Tibial nerve (tissue), 4 donors: ENCODE data around the gene PCDH9. TPM values are rescaled to one million over a fixed set of nuclear protein-coding genes. Genes with fewer than 3 reads are reported as not detected.

Experiments used
- DNase-seq, 2 donors: peaks; one replicate each; pipeline ENCODE4 v3.0.0-alpha.2; 2019; ENCODE audit warnings: low spot score in 2 of 2
- H3K27ac ChIP-seq, 4 donors: fragments of 200-600 bp; sonication (generic) in 3 of 4; one replicate each; pipeline ENCODE4 v1.5.1; 2017 to 2019; ENCODE audit warnings: mild to moderate bottlenecking in 1 of 4
- H3K27me3 ChIP-seq, 2 donors: fragments of 200-600 bp; sonication (generic) in 1 of 2; one replicate each; pipeline versions ENCODE4 v1.5.1 to v1.6.0; 2017 to 2019
- H3K36me3 ChIP-seq, 3 donors: fragments of 200-600 bp; sonication (generic); one replicate each; pipeline ENCODE4 v1.5.1; 2018 to 2019
- H3K4me1 ChIP-seq, 4 donors: fragments of 200-600 bp; sonication (generic) in 3 of 4; one replicate each; pipeline ENCODE4 v1.5.1; 2017 to 2019
- H3K4me3 ChIP-seq, 4 donors: fragments of 200-600 bp; sonication (generic) in 3 of 4; one replicate each; pipeline ENCODE4 v1.5.1; 2017 to 2019; ENCODE audit warnings: mild to moderate bottlenecking in 1 of 4, moderate library complexity in 1 of 4
- H3K9me3 ChIP-seq, 4 donors: fragments of 200-600 bp; sonication (generic) in 3 of 4; one replicate each; pipeline ENCODE4 v1.5.1; 2017 to 2019
- CTCF ChIP-seq, 5 experiments: fragments of 200-600 bp in 3 of 5; fragments of 450-650 bp in 2 of 5; sonication (generic) in 3 of 5; IDR thresholded peaks; one replicate each; pipeline ENCODE4 v1.5.1; 2016 to 2019; ENCODE audit warnings: antibody characterized with exemption in 5 of 5, mild to moderate bottlenecking in 3 of 5, moderate library complexity in 2 of 5
- EP300 ChIP-seq, 2 donors: sonication (generic); formaldehyde crosslinking; IDR thresholded peaks; one replicate each; pipeline ENCODE4 v1.6.1; 2017; ENCODE audit warnings: antibody characterized with exemption in 2 of 2, mild to moderate bottlenecking in 1 of 2
- POLR2A ChIP-seq, 2 donors: fragments of 450-650 bp; IDR thresholded peaks; one replicate each; pipeline ENCODE4 v1.6.1; 2017; ENCODE audit warnings: antibody characterized with exemption in 2 of 2, mild to moderate bottlenecking in 2 of 2, moderate library complexity in 2 of 2
- WGBS, 2 donors: methylation state at CpG; one replicate each; pipeline ENCODE4 v1.1.5; 2018; 5-methylcytosine and 5-hydroxymethylcytosine counted together
- total RNA-seq, 4 donors: library from RNA; depleted of rRNA; stranded (reverse); fragments of >200 nt; gene quantifications; one replicate each; pipeline ENCODE4 v1.1.0, GENCODE V29; 2016

Gene PCDH9
- total RNA-seq, 4 donors from 2014 or later = 11.8 to 28.6 (median 14.4) TPM

DNA sequence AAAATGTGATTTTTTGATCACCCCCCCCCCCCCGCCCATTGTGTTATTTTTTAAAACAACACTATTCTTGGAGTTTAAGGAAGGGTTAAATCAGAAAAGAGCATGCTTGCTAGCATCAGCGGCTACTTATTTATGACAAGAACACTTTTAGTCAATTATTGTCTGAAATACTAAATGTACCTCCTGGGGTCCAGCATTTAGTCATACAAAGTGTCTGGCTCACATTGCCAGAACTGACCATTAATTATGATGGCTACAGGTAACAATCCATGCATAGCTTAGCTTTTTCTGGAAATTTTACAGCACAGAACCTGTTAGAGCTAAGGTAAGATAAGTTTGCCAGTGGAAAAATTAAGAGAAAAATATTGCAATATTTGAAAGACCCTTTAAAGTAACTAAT is 90.1 kb downstream of the PCDH9 start:
- TF ChIP-seq CTCF (IDR thresholded peaks at IDR 0.05) (no peak), EP300 (IDR thresholded peaks at IDR 0.05) (no peak), POLR2A (IDR thresholded peaks at IDR 0.05) (no peak)
- WGBS, 2 donors = 76 to 84% methylated on average over 2 of the region's 2 CpGs

DNA sequence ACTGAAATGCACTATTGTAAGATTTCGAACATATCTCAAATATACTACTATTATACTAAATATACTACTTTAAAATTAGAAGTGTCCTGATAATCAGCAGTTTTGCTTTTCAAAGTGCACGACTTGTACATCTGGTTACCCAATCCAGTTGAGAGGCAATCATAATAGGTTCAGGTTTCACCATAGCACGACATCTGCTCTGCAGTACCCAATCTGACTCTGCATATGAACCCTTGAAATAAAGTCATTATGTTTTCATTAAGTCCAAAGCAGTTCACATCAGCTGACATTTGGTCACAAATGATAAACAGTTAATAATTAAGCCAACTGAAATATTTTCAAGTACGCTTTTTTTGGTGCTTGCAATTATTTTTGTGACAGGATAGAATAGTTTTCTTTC is 90.6 kb downstream of the PCDH9 start:
- Histone ChIP-seq H3K27ac (no peak overlapping the region), H3K9me3 (no peaks in the 10 kb centered on the region), H3K4me1 (no peaks in the 10 kb centered on the region), H3K27me3 (no peaks in the 10 kb centered on the region), H3K4me3 (no peak overlapping the region), H3K36me3 (no peaks in the 10 kb centered on the region)
- DNase-seq = no peak
- 76 to 78% methylated on average over 4 of the region's 4 CpGs for WGBS, 2 donors
- TF ChIP-seq CTCF (IDR thresholded peaks at IDR 0.05) (no peak), POLR2A (IDR thresholded peaks at IDR 0.05) (no peak), EP300 (IDR thresholded peaks at IDR 0.05) (no peak)

More for the DNA sequence above, 90.1 kb downstream of the PCDH9 start:
- H3K27ac ChIP-seq = no peak overlapping the region
- no peak overlapping the region for H3K4me3 ChIP-seq
- no peaks in the 10 kb centered on the region for H3K36me3 ChIP-seq
- no peaks in the 10 kb centered on the region for H3K4me1 ChIP-seq
- H3K27me3 ChIP-seq = no peaks in the 10 kb centered on the region
- no peak for DNase-seq
- no peaks in the 10 kb centered on the region for H3K9me3 ChIP-seq

- TF ChIP-seq POLR2A (IDR thresholded peaks at IDR 0.05) = no peak
- no peak for TF ChIP-seq CTCF (IDR thresholded peaks at IDR 0.05)
- no peak for TF ChIP-seq EP300 (IDR thresholded peaks at IDR 0.05)
- Histone ChIP-seq H3K36me3 (no peaks in the 10 kb centered on the region), H3K4me3 (no peak overlapping the region), H3K9me3 (no peaks in the 10 kb centered on the region), H3K4me1 (no peaks in the 10 kb centered on the region), H3K27ac (no peak overlapping the region), H3K27me3 (no peaks in the 10 kb centered on the region)
- 90 to 94% methylated on average over 4 of the region's 4 CpGs for WGBS, 2 donors
- DNase-seq = no peak
These were observed 91.2 kb downstream of the PCDH9 start for GRCh38 chr13:67138970-67139369.

GRCh38 chr13:67137044-67137735 is 92.9 kb downstream of the PCDH9 start:
- Histone ChIP-seq H3K27me3 (no peaks in the 10 kb centered on the region), H3K4me3 (no peak overlapping the region), H3K27ac (no peak overlapping the region), H3K9me3 (no peaks in the 10 kb centered on the region), H3K4me1 (peaks cover 0 to 5% (median 0%) of the 10 kb centered on the region in 4 donors), H3K36me3 (no peaks in the 10 kb centered on the region)
- WGBS, 2 donors = 88 to 95% methylated on average over 6 of the region's 6 CpGs
- TF ChIP-seq POLR2A (IDR thresholded peaks at IDR 0.05) = no peak
- TF ChIP-seq CTCF (IDR thresholded peaks at IDR 0.05) = no peak
- no peak for TF ChIP-seq EP300 (IDR thresholded peaks at IDR 0.05)
- DNase-seq = no peak

- 94 to 96% methylated on average over 5 of the region's 5 CpGs for WGBS, 2 donors
- TF ChIP-seq EP300 (IDR thresholded peaks at IDR 0.05) (no peak), POLR2A (IDR thresholded peaks at IDR 0.05) (no peak), CTCF (IDR thresholded peaks at IDR 0.05) (no peak)
- no peaks in the 10 kb centered on the region for H3K27me3 ChIP-seq
- no peak for DNase-seq
- no peaks in the 10 kb centered on the region for H3K9me3 ChIP-seq
- peaks cover 0 to 5% (median 0%) of the 10 kb centered on the region in 4 donors for H3K4me1 ChIP-seq
- H3K27ac ChIP-seq = no peak overlapping the region
- no peaks in the 10 kb centered on the region for H3K36me3 ChIP-seq
- no peak overlapping the region for H3K4me3 ChIP-seq
These were observed 94.0 kb downstream of the PCDH9 start for GRCh38 chr13:67136157-67136556.
